DOHH2 (cell line): ENCODE results near the gene BET1L.

Source experiments
- CTCF ChIP-seq: fragments of 200-600 bp; sonication (generic); IDR thresholded peaks from one replicate; pipeline ENCODE4 v1.5.1; 2014; ENCODE audit warnings: antibody characterized with exemption, mild to moderate bottlenecking, low read depth, low read length; ENCODE audit not compliant: poor library complexity, severe bottlenecking
- EZH2phosphoT487 ChIP-seq: fragments of 200-600 bp; sonication (generic); IDR thresholded peaks from 2 replicates; pipeline ENCODE4 v1.6.1; 2017; ENCODE audit warnings: borderline replicate concordance, mild to moderate bottlenecking, antibody characterized with exemption, low read length, moderate library complexity, mixed read lengths

GRCh38 chr11:213111-213510 is 5.9 kb upstream of the BET1L start:
- TF ChIP-seq CTCF (no peak), EZH2phosphoT487 (no peak)
